ENCODE data around the gene GRIN1. TPM values are rescaled to one million over a fixed set of nuclear protein-coding genes. Genes with fewer than 3 reads are reported as not detected.

GRIN1 gene
- total RNA-seq, 1 experiment from 2014 or later, result 2.9 TPM

DNA sequence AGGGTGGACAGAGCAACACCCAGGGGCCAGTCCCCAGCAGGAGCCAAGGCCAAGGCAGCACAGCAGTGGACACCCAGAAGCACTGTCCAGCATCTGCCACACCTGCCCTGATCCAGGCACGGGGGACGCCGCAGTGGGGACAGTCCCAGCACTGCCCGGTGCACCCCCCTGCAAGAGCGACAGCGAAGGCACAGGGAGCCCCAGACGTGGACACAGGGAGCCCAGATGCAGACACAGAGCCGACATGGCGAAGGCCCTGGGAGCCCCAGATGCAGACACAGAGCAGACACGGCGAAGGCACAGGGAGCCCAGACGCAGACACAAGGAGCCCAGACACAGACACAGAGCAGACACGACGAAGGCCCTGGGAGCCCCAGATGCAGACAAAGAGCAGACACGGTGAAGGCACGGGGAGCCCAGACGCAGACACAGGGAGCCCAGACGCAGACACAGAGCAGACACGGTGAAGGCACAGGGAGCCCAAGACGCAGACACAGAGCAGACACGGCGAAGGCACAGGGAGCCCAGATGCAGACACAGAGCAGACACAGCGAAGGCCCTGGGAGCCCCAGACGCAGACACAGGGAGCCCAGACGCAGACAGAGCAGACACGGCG, 45.1 kb downstream of the GRIN1 start:
- H3K56ac ChIP-seq (ENCODE audit: insufficient read length, low read depth, low read length), result no peak overlapping the region
- H2BK5ac ChIP-seq (ENCODE audit: insufficient read length, low read length), result no peak overlapping the region
- H3K23ac ChIP-seq (ENCODE audit: insufficient read length, low read depth, low read length), result no peak overlapping the region
- H3K4me3 Mint-ChIP-seq, result no peak overlapping the region; a peak in 1 of 5 replicates
- no peaks in the 10 kb centered on the region for H3K9me3 Mint-ChIP-seq
- no peaks in the 10 kb centered on the region for H3K27me3 ChIP-seq (ENCODE audit: insufficient read depth, low read length)
- no peak overlapping the region for H4K8ac ChIP-seq (replicated peaks; ENCODE audit: insufficient read length, low read depth, low read length)
- no peaks in the 10 kb centered on the region for H3K27me3 Mint-ChIP-seq (ENCODE audit: low read depth)
- H4K5ac ChIP-seq (ENCODE audit: insufficient read length, low read depth, low read length), result no peak overlapping the region
- H3K79me2 ChIP-seq (ENCODE audit: insufficient read depth, low read length), result peaks cover 8% of the 10 kb centered on the region; the same call in 1 of the 2 replicates
- no peak overlapping the region for H3K4me2 ChIP-seq (ENCODE audit: insufficient read depth, insufficient read length, low read length)
- no peak overlapping the region for H3K9ac ChIP-seq (ENCODE audit: extremely low read depth, insufficient read length, low read length)
- no peak overlapping the region for H2BK20ac ChIP-seq (ENCODE audit: low read depth, low read length, poor library complexity, severe bottlenecking)
- H2AK5ac ChIP-seq (ENCODE audit: insufficient read length, low read length), result no peak overlapping the region
- H3K9me3 ChIP-seq (ENCODE audit: control insufficient read depth, low read depth, low read length), result no peaks in the 10 kb centered on the region
- no peak overlapping the region for H3K14ac ChIP-seq (ENCODE audit: insufficient read depth, low read length)
- no CpG with 5 or more reads among the region's 27 CpGs for WGBS (ENCODE audit: extremely low coverage, insufficient read length, low lambda C conversion rate)
- H2AFZ ChIP-seq (ENCODE audit: low read length), result no peak overlapping the region
- H3K4ac ChIP-seq (ENCODE audit: low read depth, low read length), result no peak overlapping the region
- peaks cover 6% of the 10 kb centered on the region for H3K79me1 ChIP-seq (ENCODE audit: insufficient read depth, low read depth, low read length, poor library complexity, severe bottlenecking)
- H2BK120ac ChIP-seq (ENCODE audit: low read depth, low read length, poor library complexity, severe bottlenecking), result no peak overlapping the region
- peaks cover 2% of the 10 kb centered on the region for H4K20me1 ChIP-seq (ENCODE audit: control insufficient read depth, insufficient read depth, insufficient read length)
- H4K91ac ChIP-seq (ENCODE audit: insufficient read length, low read depth, low read length), result no peak overlapping the region
- no peak for DNase-seq
- no peaks in the 10 kb centered on the region for H3K4me1 ChIP-seq (ENCODE audit: insufficient read depth, low read length)
- H3K23me2 ChIP-seq (ENCODE audit: insufficient read length, low read depth, low read length, poor library complexity, severe bottlenecking), result peaks cover 8% of the 10 kb centered on the region
- peaks cover 11 to 16% of the 10 kb centered on the region in 2 experiments for H3K4me1 Mint-ChIP-seq
- H2BK12ac ChIP-seq (ENCODE audit: insufficient read length, low read depth, low read length), result no peak overlapping the region
- H3T11ph ChIP-seq (ENCODE audit: low read length), result no peak overlapping the region
- TF ChIP-seq, protein P1, sequence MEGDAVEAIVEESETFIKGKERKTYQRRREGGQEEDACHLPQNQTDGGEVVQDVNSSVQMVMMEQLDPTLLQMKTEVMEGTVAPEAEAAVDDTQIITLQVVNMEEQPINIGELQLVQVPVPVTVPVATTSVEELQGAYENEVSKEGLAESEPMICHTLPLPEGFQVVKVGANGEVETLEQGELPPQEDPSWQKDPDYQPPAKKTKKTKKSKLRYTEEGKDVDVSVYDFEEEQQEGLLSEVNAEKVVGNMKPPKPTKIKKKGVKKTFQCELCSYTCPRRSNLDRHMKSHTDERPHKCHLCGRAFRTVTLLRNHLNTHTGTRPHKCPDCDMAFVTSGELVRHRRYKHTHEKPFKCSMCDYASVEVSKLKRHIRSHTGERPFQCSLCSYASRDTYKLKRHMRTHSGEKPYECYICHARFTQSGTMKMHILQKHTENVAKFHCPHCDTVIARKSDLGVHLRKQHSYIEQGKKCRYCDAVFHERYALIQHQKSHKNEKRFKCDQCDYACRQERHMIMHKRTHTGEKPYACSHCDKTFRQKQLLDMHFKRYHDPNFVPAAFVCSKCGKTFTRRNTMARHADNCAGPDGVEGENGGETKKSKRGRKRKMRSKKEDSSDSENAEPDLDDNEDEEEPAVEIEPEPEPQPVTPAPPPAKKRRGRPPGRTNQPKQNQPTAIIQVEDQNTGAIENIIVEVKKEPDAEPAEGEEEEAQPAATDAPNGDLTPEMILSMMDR (conservative IDR thresholded peaks at IDR 0.05), result no peak
- H3K36me3 Mint-ChIP-seq (ENCODE audit: insufficient read depth in 1 of 3, low read depth in 3 of 3), result peaks cover 7 to 56% (median 50%) of the 10 kb centered on the region in 3 experiments; a peak in 6 of 7 replicates
- no peak overlapping the region for H3K27ac ChIP-seq (ENCODE audit: insufficient read length, low read depth, low read length)
- no peak overlapping the region for H3K18ac ChIP-seq (ENCODE audit: insufficient read length, low read depth, low read length)
- no peak overlapping the region for H2BK15ac ChIP-seq (ENCODE audit: low read depth, low read length)
- H3K27ac Mint-ChIP-seq, result no peak overlapping the region

Measured in H9 (cell line).